A549 (cell line): ENCODE data around the gene NCAPH2. TPM values are rescaled to one million over a fixed set of nuclear protein-coding genes. Genes with fewer than 3 reads are reported as not detected.

ENCODE experiments used
- ATAC-seq, 2 experiments: fragments of 200-7000 bp in 1 of 2; fragments of >200 bp in 1 of 2; cut with Nextera tagmentation in 1 of 2; cut with Tn5 transposase in 1 of 2; 3 replicates each; pipeline versions ENCODE4 v1.8.0 to v1.9.1; 2018 to 2020; ENCODE audit warnings: mild to moderate bottlenecking in 1 of 2, moderate library complexity in 1 of 2
- CTCF ChIA-PET: fragments of 300-600 bp; sonication (Branson Sonifier 250); formaldehyde crosslinking; extraction: SDS; loops from one replicate; lab custom pipeline; 2021; ENCODE audit warnings: antibody characterized with exemption, inconsistent platforms; lab: Yijun Ruan, JAX
- POLR2A ChIA-PET: fragments of 350-600 bp; formaldehyde crosslinking; extraction: SDS; loops from one replicate; lab custom pipeline; 2021; ENCODE audit warnings: antibody characterized with exemption, inconsistent platforms; lab: Yijun Ruan, JAX
- DNase-seq, 2 experiments: peaks; one replicate each; pipeline versions ENCODE4 v3.0.0 to v3.0.0-alpha.2; 2011 to 2016; ENCODE audit warnings: low read depth in 1 of 2, low spot score in 1 of 2
- FAIRE-seq: peaks from 2 replicates; lab custom pipeline; 2011; peaks lifted over from hg19 to GRCh38; lab: Jason Lieb, UNC
- H3K27ac ChIP-seq, 2 experiments: fragments of >200 bp; sonication (Bioruptor Twin); formaldehyde crosslinking; 3 replicates each; pipeline ENCODE4 v1.5.1; 2016 to 2017
- H3K4me1 ChIP-seq: fragments of >200 bp; sonication (Bioruptor Twin); formaldehyde crosslinking; 3 replicates; pipeline ENCODE4 v1.6.1; 2016
- H3K4me2 ChIP-seq: fragments of >200 bp; sonication (Bioruptor Twin); formaldehyde crosslinking; 3 replicates; pipeline ENCODE4 v1.6.1; 2016
- H3K4me3 ChIP-seq: fragments of >200 bp; sonication (Bioruptor Twin); formaldehyde crosslinking; 3 replicates; pipeline ENCODE4 v1.5.1; 2016
- H3K9me3 ChIP-seq: fragments of >200 bp; sonication (Bioruptor Twin); formaldehyde crosslinking; 3 replicates; pipeline ENCODE4 v1.6.1; 2016
- BHLHE40 ChIP-seq: IDR thresholded peaks from 2 replicates; pipeline ENCODE4 v1.6.1; 2012; ENCODE audit warnings: low read depth, low read length, inconsistent platforms
- CEBPB ChIP-seq, 2 experiments: fragments of >200 bp in 1 of 2; sonication (Bioruptor Twin) in 1 of 2; formaldehyde crosslinking in 1 of 2; IDR thresholded peaks; 2 replicates each; pipeline ENCODE4 v1.6.1; 2012 to 2016
- CHD2 ChIP-seq: fragments of 150-350 bp; IDR thresholded peaks from 2 replicates; pipeline ENCODE4 v1.6.1; 2014; ENCODE audit warnings: low read length; ENCODE audit not compliant: partially characterized antibody
- CTCF ChIP-seq: fragments of >200 bp; sonication (Bioruptor Twin); formaldehyde crosslinking; IDR thresholded peaks from 3 replicates; pipeline ENCODE4 v1.5.1; 2016
- EP300 ChIP-seq, 2 experiments: fragments of >200 bp; sonication (Bioruptor Twin); formaldehyde crosslinking; IDR thresholded peaks; 2 replicates in 1 of 2; 3 replicates in 1 of 2; pipeline ENCODE4 v1.6.1; 2016 to 2017
- ESRRA ChIP-seq: fragments of 150-350 bp; IDR thresholded peaks from 2 replicates; pipeline ENCODE4 v1.6.1; 2014; ENCODE audit warnings: mild to moderate bottlenecking, low read length, borderline replicate concordance
- FOXS1 ChIP-seq: fragments of 250-450 bp; sonication (Bioruptor Pico); IDR thresholded peaks from 2 replicates; pipeline ENCODE4 v1.5.0; 2020; ENCODE audit warnings: mild to moderate bottlenecking, moderate library complexity
- HEYL ChIP-seq: fragments of 250-450 bp; sonication (Bioruptor Pico); IDR thresholded peaks from 2 replicates; pipeline ENCODE4 v1.8.0; 2021; ENCODE audit warnings: mild to moderate bottlenecking, moderate library complexity
- HMGXB4 ChIP-seq: fragments of 250-450 bp; sonication (Bioruptor Pico); IDR thresholded peaks from 2 replicates; pipeline ENCODE4 v1.5.0; 2021; ENCODE audit warnings: mild to moderate bottlenecking, moderate library complexity, borderline replicate concordance
- HOXB13 ChIP-seq: fragments of 250-450 bp; sonication (Bioruptor Pico); IDR thresholded peaks from 2 replicates; pipeline ENCODE4 v1.5.0; 2020; ENCODE audit warnings: low read depth, mild to moderate bottlenecking, moderate library complexity
- JUNB ChIP-seq: fragments of >200 bp; sonication (Bioruptor Twin); formaldehyde crosslinking; IDR thresholded peaks from 2 replicates; pipeline ENCODE4 v1.6.1; 2016
- KDM5A ChIP-seq: fragments of 200-600 bp; sonication (generic); IDR thresholded peaks from 2 replicates; pipeline ENCODE4 v1.6.1; 2016; ENCODE audit warnings: antibody characterized with exemption, mild to moderate bottlenecking
- NR3C1 ChIP-seq: fragments of >200 bp; sonication (Bioruptor Twin); formaldehyde crosslinking; IDR thresholded peaks from 3 replicates; pipeline ENCODE4 v1.6.1; 2017
- PBX3 ChIP-seq: IDR thresholded peaks from 2 replicates; pipeline ENCODE4 v1.6.1; 2012
- POLR2A ChIP-seq: IDR thresholded peaks from 2 replicates; pipeline ENCODE4 v1.6.1; 2012; ENCODE audit warnings: mild to moderate bottlenecking, low read length
- WGBS: methylation state at CpG from one replicate; pipeline ENCODE4 v1.1.6; 2017; ENCODE audit errors: missing lambda C conversion rate; 5-methylcytosine and 5-hydroxymethylcytosine counted together
- polyA plus RNA-seq, 4 experiments: library from polyadenylated mRNA; depleted of rRNA in 3 of 4; stranded (reverse); fragments of >200 nt; fragmentation: RNase III in 1 of 4; extraction: RNeasy Plus Mini Kit Qiagen cat#74134 plus additional on column Dnase treatment in 1 of 4; gene quantifications; 2 replicates in 3 of 4; 3 replicates in 1 of 4; pipeline ENCODE4 v1.2.3, GENCODE V29; 2011 to 2017
- TF ChIP-seq, protein P1 (sequence below): IDR thresholded peaks from 2 replicates; pipeline ENCODE4 v1.6.1; 2012
- TF ChIP-seq, protein P2 (sequence below): fragments of 250-450 bp; sonication (Bioruptor Pico); IDR thresholded peaks from 2 replicates; pipeline ENCODE4 v1.5.0; 2020; ENCODE audit warnings: low read depth, mild to moderate bottlenecking, moderate library complexity

NCAPH2 gene
- polyA plus RNA-seq, 2 of the 4 experiments (the other 2 are of a cell fraction): 14.3 to 27.7 TPM

DNA sequence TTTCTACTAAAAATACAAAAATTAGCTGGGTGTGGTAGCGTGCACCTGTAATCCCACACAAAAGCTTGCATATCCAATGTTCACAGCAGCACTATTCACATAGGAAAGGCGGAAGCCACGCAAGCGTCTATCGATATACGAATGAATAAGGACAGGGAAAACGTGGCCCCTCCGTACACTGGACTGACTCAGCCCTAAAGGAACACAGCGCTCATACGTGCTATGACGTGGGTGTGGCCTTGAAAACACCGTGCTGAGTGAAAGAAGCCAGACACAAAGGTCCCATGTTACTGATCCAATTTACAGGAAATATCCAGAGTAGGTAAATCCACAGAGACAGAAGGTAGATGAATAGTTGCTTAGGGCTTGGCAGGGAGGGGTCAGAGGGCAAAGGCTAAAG, 7.6 kb upstream of the NCAPH2 start:
- Histone ChIP-seq H3K4me1 (peaks cover 7% of the 10 kb centered on the region; the same call in 1 of the 3 replicates), H3K4me3 (no peak overlapping the region), H3K27ac (no peak overlapping the region), H3K4me2 (no peak overlapping the region), H3K9me3 (no peaks in the 10 kb centered on the region)
- no peak for ATAC-seq
- no peak for DNase-seq
- TF ChIP-seq CEBPB (IDR thresholded peaks at IDR 0.05) (no peak), KDM5A (no peak), ESRRA (no peak), EP300 (IDR thresholded peaks at IDR 0.05) (no peak), BHLHE40 (no peak), HOXB13 (CRISPR knock-in tag) (no peak), NR3C1 (no peak), CHD2 (no peak), HEYL (CRISPR knock-in tag) (no peak), CTCF (no peak), FOXS1 (CRISPR knock-in tag) (no peak)
- TF ChIP-seq, protein P1, sequence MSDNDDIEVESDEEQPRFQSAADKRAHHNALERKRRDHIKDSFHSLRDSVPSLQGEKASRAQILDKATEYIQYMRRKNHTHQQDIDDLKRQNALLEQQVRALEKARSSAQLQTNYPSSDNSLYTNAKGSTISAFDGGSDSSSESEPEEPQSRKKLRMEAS: no peak
- 96% methylated on average over 12 of the region's 12 CpGs for WGBS
- no peak for FAIRE-seq
- POLR2A ChIA-PET: interaction anchor here (0.7 kb wide), 1 partner anchor 174 kb away, joined by 3 read pairs; the partner anchor contains the start of gene DENND6B
- CTCF ChIA-PET: interaction anchor here (1.6 kb wide), 1 partner anchor 45 kb away, joined by 3 read pairs; no protein-coding TSS in a partner anchor

- CTCF ChIA-PET: interaction anchor here (0.9 to 1.2 kb wide), 3 partner anchors 61 to 160 kb away, joined by 3 to 5 read pairs (median 3); partner anchors contain the start of gene SYCE3
- H3K4me3 ChIP-seq: no peak overlapping the region
- H3K27ac ChIP-seq: no peak overlapping the region
- POLR2A ChIA-PET: no interaction called here
- 87% methylated on average over 5 of the region's 6 CpGs for WGBS
- peaks cover 11% of the 10 kb centered on the region; the same call in 1 of the 3 replicates for H3K4me1 ChIP-seq
- no peak for DNase-seq
- H3K9me3 ChIP-seq: no peaks in the 10 kb centered on the region
- FAIRE-seq: no peak
- no peak for ATAC-seq
- TF ChIP-seq FOXS1 (CRISPR knock-in tag): no peak
- no peak for TF ChIP-seq JUNB
- TF ChIP-seq PBX3: no peak
- TF ChIP-seq, all 56 proteins: peak for 0
- no peak overlapping the region for H3K4me2 ChIP-seq
Measured at GRCh38 chr22:50502096-50502495, 5.9 kb upstream of the NCAPH2 start.

DNA sequence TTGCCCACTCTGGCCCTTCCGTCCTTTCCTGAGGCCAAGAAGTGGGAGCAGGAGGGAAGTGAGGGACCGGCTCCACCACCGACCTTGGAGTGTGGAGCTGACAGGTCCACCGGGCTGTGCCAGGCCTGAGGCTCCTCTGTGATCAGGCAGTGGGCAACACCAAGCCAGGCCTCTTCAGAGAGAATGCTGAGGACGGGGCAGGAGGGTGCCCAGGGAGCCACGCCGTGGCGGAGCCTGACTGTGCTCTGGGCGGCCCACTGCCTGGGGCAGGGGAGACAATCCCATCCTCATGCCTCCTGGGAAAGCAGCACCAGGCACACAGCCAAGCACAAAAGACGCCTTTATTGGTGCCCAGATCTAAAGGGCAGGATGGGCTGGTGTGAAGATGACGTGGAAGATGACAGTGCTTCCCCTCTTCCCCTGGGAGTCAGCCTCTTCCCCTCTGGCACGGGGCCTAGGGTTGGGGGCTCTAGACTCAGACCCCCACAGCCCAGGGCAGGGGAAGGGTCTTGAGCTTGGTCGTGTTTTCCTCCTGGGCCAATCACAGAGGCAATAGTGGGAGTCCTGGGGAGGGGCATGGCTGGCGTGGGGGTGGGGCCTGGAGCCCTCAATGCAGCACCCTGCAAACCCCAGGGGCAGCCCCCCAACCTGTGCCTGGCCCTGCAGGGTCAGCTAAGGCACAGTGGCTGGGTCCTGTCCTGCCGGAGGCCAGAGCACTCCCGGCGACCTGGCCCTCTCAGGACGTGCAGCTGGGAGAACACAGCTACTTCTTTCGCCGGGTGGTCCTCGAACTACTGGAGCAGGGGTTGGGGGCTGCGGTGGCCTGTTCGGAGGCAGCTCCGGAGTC, 5.2 kb upstream of the NCAPH2 start:
- H3K4me2 ChIP-seq: no peak overlapping the region
- ChIA-PET CTCF (interaction anchor here (0.9 to 1.8 kb wide), 2 partner anchors 60 to 252 kb away, joined by 3 to 4 read pairs; partner anchors contain the start of genes HDAC10 and SYCE3), POLR2A (no interaction called here)
- H3K27ac ChIP-seq: no peak overlapping the region
- no peak for FAIRE-seq
- H3K4me1 ChIP-seq: peaks cover 11% of the 10 kb centered on the region; the same call in 1 of the 3 replicates
- DNase-seq: no peak
- TF ChIP-seq POLR2A (no peak), FOXS1 (CRISPR knock-in tag) (no peak), HMGXB4 (CRISPR knock-in tag) (no peak)
- TF ChIP-seq, protein P2, sequence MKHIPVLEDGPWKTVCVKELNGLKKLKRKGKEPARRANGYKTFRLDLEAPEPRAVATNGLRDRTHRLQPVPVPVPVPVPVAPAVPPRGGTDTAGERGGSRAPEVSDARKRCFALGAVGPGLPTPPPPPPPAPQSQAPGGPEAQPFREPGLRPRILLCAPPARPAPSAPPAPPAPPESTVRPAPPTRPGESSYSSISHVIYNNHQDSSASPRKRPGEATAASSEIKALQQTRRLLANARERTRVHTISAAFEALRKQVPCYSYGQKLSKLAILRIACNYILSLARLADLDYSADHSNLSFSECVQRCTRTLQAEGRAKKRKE (CRISPR knock-in tag): no peak
- 81% methylated on average over 3 of the region's 24 CpGs for WGBS
- ATAC-seq: no peak
- no peaks in the 10 kb centered on the region for H3K9me3 ChIP-seq
- H3K4me3 ChIP-seq: no peak overlapping the region
